CD4-positive, alpha-beta T cell treated with Interleukin-2 at 100 ng/mL for 4 hours (primary cell): ENCODE data around the gene MAP2K3.
"Not testable (repeated sequence)": the region's sequence is repeated elsewhere in the genome, so short reads cannot be mapped to it uniquely, and the experiment has no call there.

Experiments
- DNase-seq: peaks from one replicate; pipeline ENCODE4 v3.0.0-alpha.2; 2020; ENCODE audit warnings: low spot score

MAP2K3 gene

DNA sequence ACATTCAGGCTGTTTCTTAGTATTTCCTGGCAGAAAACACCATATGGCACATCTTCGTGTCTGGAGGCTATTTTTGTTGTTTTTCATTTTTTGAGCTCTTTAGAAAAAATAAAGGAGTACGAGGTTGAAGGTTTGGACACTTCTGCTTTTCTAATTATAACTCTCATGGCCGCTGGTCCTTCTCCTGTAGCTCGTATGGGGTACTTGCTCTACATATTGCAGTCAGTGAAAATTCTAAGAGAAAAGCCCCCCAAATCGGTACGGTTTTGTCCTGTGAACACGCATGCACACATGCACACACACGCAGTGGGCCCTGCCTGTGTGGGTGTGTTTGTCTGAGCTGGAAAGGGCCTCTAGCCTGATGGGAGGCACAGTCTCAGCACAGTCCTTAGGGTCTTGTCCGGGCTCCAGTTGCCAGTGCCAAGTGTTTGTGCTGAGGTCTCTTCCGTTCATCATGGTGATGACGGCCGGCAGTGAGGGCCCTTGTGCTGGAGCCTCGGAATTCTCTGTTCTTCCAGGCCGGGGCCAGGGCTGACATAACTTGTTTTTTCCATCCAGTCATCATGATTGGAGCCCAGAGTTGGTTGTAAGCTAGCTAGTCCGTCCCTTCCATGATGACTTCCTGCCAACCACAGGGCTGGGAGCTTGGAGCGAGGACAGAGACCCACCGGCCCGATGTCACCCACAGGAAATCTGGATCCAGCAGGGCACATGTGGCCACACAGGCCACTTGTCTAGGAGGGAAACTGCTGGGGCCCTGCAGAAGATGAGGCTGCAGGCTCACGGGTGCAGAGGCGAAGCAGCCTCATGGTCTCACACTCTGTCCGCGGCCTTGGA is 26.5 kb downstream of the MAP2K3 start:
- DNase-seq = not testable (repeated sequence)

DNA sequence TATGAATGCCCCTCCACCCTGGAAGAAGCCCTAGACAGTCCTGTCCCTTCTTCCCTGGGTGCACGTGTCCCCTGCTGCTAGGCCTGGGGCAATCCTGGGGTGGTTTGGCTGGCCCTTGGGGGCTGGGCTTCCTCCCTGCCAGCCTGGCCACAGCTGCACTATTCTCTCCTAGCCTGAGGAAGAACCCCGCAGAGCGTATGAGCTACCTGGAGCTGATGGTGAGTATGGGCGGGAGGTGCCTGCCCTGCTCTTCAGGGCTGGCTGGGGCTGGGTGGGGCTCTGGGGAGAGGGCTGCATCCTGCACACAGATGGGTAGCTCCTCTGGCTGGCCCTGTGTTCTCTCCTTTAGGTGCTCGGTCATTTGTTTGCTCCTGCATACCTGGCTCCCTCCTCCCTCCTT is 28.8 kb downstream of the MAP2K3 start:
- no peak for DNase-seq

GRCh38 chr17:21313761-21314160 is 29.2 kb downstream of the MAP2K3 start:
- not testable (repeated sequence) for DNase-seq

DNA sequence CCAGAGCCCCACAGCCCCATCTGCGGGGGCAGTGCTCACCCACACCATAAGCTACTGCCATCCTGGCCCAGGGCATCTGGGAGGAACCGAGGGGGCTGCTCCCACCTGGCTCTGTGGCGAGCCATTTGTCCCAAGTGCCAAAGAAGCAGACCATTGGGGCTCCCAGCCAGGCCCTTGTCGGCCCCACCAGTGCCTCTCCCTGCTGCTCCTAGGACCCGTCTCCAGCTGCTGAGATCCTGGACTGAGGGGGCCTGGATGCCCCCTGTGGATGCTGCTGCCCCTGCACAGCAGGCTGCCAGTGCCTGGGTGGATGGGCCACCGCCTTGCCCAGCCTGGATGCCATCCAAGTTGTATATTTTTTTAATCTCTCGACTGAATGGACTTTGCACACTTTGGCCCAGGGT is 29.8 kb downstream of the MAP2K3 start:
- not testable (repeated sequence) for DNase-seq

- DNase-seq = not testable (repeated sequence)
Observed at GRCh38 chr17:21314701-21315111, 30.2 kb downstream of the MAP2K3 start.

DNA sequence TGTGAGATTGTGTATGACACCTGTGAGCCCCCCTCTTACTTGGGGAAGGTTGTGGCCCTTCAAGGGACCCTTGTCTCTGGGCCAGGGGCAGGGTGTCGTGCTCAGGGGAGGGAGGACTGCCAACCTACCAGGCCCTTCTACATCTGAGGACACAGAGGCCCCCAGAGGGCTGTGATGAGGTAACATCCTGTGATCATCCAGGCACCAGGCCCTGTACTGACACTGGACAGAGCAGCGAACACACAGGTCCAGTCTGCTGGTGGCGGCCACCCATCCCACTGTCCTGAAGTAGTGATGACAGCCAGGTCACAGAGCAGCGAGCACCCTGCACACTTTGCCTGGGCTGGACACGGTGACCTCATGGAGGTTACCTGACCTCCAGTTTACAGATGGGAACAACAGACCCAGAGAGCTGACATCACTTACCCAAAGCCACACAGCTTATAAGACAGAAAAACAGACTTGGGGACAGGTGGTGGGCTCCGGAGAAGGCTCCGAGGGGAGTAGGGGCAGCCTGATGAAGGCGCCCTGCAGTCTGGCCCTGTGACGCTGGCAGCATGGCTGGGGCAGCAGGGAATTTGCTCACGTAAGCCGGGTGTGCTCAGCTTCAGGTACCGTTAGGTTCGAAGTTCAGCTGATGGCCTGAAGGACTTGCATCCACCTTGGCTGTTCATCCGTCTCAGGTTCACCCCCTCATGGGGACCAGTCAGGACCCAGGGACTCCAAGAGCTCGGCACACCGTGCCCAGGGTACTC is 30.9 kb downstream of the MAP2K3 start:
- DNase-seq = not testable (repeated sequence)

GRCh38 chr17:21316212-21316886 is 31.8 kb downstream of the MAP2K3 start:
- not testable (repeated sequence) for DNase-seq

GRCh38 chr17:21316887-21317500 is 32.5 kb downstream of the MAP2K3 start:
- not testable (repeated sequence) for DNase-seq

- DNase-seq = not testable (repeated sequence)
Observed at GRCh38 chr17:21317821-21318220, 33.3 kb downstream of the MAP2K3 start.

DNA sequence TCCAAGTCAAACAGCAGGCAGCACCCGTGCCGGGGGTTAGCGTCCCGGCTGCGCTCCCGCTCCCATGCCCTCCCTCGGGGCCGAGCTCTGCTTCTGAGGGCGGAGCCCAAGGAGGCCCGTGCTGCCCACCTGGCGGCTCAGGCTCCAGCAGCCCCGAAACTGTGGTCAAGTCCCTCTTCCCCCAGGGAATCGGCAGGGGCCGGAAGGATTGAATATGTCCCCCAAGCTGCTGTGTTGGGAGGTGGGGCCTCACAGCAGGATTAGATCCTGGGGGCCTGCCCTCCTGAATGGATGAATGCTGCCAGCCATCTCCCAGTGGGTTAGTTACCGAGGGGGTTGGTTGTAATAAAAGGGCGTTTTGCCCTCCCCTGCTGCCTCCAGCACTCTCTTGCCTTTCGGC is 33.9 kb downstream of the MAP2K3 start:
- no peak for DNase-seq

GRCh38 chr17:21318856-21319255 is 34.3 kb downstream of the MAP2K3 start:
- not testable (repeated sequence) for DNase-seq

DNA sequence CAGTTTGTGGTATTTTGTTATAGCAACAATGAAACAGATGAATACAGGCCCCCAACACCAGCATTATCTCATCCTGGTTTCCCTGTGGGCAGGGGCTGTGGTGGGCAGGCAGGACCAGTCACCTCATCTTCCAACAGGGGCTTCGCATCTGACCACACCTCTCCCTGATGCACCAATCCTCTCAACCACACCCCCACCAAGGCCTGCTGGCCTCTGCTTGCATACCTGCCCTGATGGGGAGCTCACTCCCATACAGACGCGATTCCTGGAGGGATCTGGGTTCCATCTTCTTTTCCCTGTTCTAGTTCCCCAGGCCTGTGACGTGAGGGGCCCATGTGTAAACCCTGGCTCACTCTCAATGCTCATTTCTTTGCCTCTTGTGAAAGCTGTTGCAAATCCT is 34.7 kb downstream of the MAP2K3 start:
- not testable (repeated sequence) for DNase-seq

DNA sequence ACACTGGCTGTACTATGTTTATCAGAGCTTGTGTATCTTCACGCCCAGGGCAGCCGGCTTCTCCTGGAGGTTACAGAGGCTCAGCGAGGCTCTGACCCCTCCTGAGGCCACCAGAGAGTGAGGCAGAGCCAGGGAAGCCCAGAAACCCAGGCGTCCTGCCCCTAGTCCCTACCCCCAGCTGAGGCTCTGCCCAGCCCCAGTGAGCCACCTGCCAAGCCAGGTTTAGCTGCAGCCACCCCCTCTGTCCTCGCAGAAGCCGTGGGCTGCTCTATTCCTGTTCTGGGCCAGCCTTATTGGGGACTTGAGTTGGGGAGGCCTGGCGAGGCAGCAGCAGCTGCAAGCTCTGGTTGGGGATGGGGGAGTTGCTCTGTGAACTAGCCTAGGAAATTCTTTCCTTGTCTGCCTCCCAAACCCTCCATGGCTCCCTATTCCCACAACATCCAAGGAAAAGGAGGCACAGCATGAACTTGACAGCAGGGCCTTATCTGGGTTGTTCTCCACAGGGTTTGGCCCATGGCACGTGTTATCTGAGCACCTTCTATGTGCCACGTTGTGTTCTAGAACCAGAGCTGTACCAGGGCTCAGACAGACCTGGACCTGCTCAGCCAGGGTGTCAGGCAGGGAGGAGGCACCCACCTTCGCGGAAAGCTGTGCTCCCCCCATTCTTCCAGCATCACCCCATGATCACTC is 35.3 kb downstream of the MAP2K3 start:
- DNase-seq = not testable (repeated sequence)

DNA sequence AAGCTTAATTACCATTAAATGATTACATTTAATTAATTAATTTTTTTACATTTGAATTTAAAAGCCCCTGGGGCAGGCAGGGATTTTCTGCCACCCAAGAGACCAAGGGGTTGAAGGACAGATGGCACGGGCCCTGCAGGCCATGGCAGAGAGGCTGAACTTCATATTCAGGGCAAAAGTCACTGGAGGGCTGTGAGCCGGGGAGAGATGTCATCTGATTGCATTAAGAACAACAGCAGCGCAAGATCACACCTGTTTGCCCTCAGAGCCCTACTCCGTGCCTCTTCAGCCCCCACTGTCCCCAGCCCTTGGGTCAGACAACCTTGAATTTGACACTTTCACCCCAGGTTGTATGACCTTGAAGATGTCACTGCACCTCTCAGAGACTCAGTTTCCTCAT is 35.9 kb downstream of the MAP2K3 start:
- not testable (repeated sequence) for DNase-seq

DNA sequence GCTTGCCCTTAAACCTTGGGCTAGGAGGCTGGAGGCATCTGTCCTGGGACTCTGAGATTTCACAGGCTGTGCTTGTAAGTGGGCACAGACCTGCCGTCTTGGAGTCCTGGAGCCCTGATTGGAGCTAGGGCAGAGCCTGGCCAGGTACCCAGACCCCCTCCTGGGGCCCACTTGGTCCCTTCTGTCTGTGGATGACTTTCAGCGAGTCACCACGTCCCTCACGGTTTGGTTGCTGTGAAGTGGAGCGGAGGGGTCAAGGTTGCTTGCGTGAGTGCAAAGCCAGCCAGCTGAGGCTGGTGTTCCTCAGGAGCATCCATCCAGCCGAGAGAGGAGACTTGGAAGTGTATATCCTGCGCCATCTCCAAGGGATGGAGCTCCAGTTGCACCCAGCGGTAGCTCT is 36.5 kb downstream of the MAP2K3 start:
- DNase-seq = not testable (repeated sequence)

GRCh38 chr17:21321744-21322191 is 37.3 kb downstream of the MAP2K3 start:
- DNase-seq = not testable (repeated sequence)

- DNase-seq = not testable (repeated sequence)
Observed at GRCh38 chr17:21323257-21324111, 39.0 kb downstream of the MAP2K3 start.

DNA sequence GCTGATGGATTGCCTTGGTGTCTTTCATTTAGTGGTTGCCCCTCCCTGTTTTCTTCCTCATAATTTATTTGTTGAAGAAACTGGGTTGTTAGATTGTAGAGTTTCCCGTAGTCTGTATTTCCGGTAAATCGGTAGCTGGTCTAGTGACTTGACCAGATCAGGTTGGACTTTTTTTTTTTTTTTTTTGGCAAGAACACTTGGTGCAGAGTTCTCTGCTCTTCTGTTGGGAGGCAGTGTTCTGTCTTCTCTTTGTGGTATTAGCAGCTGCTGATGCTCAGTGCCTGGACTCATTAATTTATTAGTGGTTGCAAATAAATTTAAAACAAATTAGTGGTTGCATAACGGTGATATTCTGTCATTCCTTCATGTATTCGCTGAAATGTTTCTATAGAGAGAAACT is 40.2 kb downstream of the MAP2K3 start:
- DNase-seq = not testable (repeated sequence)

- DNase-seq = not testable (repeated sequence)
Observed at GRCh38 chr17:21327921-21328320, 43.4 kb downstream of the MAP2K3 start.

GRCh38 chr17:21328778-21329177 is 44.3 kb downstream of the MAP2K3 start:
- DNase-seq = not testable (repeated sequence)
